Brain microvascular endothelial cell (primary cell): ENCODE measurements around the gene TCF4.
A peak's percentile ranks its signal among the peaks of the same experiment; 100 is the strongest.

Experiments used
- DNase-seq: peaks from one replicate; pipeline ENCODE4 v3.0.0-alpha.2; 2020
- H3K27ac ChIP-seq: fragments of 250-450 bp; sonication (Bioruptor Pico); 2 replicates; pipeline ENCODE4 v1.5.1; 2020; ENCODE audit warnings: mild to moderate bottlenecking, moderate library complexity
- H3K27me3 ChIP-seq: fragments of 250-450 bp; sonication (Bioruptor Pico); replicated peaks from 2 replicates; pipeline ENCODE4 v1.5.1; 2020; ENCODE audit warnings: mild to moderate bottlenecking
- H3K36me3 ChIP-seq: fragments of 250-450 bp; sonication (Bioruptor Pico); replicated peaks from 2 replicates; pipeline ENCODE4 v1.5.1; 2020; ENCODE audit warnings: mild to moderate bottlenecking
- H3K4me3 ChIP-seq: 2 replicates; pipeline ENCODE4 v1.5.1; 2011; ENCODE audit warnings: low read depth, mild to moderate bottlenecking, control low read depth, low read length, moderate library complexity
- in situ Hi-C: cut with HindIII; loops from 2 replicates; pipeline ENCODE4 v1.10.0; 2017; ENCODE audit warnings: low sequenced_read_pairs, low pct_ligation_motif_present
- TF ChIP-seq, protein P1 (sequence below): IDR thresholded peaks from 2 replicates; pipeline ENCODE4 v1.5.1; 2011; ENCODE audit warnings: low read depth, mild to moderate bottlenecking, moderate library complexity, low read length, control low read depth, inconsistent platforms; ENCODE audit errors: missing control alignments

The TCF4 gene

DNA sequence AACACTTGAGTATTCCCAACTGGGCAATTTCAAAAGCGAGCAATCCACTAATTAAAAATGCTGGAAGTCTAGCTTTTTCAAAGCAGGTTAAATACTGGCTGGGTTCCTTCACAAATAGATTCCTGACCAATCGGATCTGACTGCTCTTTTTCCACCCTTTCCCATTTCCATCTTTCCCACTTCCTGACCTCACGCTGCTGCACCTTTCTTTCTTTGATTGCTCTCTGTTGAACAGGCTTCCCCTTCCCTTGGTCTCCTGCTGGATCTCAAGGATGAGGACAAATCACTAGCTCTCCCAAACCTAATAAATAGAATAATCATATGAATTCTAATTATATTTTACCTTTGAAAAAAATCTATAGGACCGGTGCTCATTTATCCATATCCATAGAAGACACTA, 121.2 kb downstream of the TCF4 start:
- H3K27ac ChIP-seq: no peak overlapping the region
- no peak overlapping the region for H3K4me3 ChIP-seq
- DNase-seq: no peak
- H3K36me3 ChIP-seq: no peaks in the 10 kb centered on the region
- in situ Hi-C loops: no loop called here
- TF ChIP-seq, protein P1, sequence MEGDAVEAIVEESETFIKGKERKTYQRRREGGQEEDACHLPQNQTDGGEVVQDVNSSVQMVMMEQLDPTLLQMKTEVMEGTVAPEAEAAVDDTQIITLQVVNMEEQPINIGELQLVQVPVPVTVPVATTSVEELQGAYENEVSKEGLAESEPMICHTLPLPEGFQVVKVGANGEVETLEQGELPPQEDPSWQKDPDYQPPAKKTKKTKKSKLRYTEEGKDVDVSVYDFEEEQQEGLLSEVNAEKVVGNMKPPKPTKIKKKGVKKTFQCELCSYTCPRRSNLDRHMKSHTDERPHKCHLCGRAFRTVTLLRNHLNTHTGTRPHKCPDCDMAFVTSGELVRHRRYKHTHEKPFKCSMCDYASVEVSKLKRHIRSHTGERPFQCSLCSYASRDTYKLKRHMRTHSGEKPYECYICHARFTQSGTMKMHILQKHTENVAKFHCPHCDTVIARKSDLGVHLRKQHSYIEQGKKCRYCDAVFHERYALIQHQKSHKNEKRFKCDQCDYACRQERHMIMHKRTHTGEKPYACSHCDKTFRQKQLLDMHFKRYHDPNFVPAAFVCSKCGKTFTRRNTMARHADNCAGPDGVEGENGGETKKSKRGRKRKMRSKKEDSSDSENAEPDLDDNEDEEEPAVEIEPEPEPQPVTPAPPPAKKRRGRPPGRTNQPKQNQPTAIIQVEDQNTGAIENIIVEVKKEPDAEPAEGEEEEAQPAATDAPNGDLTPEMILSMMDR: no peak
- no peaks in the 10 kb centered on the region for H3K27me3 ChIP-seq

DNA sequence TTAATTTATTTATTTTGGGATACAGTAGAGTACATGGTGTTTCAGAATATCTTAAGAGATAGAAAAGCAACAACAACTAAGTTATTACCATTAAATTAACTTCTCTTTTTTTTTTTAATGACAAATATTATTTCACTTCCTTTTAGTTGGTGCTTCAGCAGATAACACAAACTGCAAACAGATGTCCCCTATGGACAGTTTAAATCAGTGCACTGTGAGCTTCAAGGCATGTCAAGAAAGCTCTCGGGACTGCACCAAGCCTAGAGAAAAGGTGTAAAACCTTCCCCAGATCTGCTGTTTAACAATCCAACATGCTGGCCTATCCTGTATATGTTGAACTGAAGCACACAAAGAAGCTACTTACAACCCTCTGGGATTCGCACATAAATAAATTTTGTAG, 122.7 kb downstream of the TCF4 start:
- no peaks in the 10 kb centered on the region for H3K36me3 ChIP-seq
- H3K4me3 ChIP-seq: no peak overlapping the region
- H3K27ac ChIP-seq: no peak overlapping the region
- no peak for DNase-seq
- in situ Hi-C loops: no loop called here
- no peaks in the 10 kb centered on the region for H3K27me3 ChIP-seq
- TF ChIP-seq, protein P1: peak; percentile 3

DNA sequence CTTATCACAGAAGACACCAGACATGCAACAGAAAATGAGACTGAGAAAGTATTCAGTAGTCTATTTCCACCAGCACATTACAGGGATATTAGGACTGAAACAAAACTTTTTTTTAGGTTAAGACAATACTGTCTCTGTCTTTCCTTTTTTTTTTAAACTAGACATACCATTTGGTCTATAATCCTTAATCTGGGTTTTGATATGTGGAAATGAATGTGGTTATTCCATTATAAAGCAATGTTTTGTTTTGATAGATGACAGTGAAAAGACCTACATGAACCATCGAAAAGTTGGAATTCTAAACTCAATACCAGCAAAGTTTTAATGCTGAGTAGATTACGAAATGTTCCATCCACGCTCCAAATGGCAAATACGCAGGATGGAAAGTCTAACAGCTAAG, 123.4 kb downstream of the TCF4 start:
- no peak for DNase-seq
- Histone ChIP-seq H3K36me3 (no peaks in the 10 kb centered on the region), H3K27ac (no peak overlapping the region), H3K4me3 (no peak overlapping the region), H3K27me3 (no peaks in the 10 kb centered on the region)
- TF ChIP-seq, protein P1: no peak
- in situ Hi-C loops: no loop called here

DNA sequence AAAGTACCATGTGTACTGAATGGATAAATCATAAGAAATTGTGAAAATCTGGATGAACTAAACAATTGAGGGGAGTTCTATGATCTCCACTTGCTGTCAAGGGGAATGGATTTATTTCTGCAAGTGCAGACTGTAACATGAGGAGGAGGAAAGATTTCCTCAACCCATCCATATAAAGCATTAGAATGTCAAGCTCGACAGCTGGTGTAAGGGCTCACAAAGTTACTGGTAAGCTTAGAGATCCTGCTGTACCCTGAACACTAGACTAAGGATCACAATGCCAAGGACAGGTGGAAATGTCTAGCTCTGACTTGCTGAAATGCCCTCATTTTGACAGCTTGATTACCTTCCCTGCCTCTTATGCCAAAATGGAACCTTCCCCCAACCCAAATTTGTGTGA, 125.3 kb downstream of the TCF4 start:
- H3K27ac ChIP-seq: no peak overlapping the region
- H3K27me3 ChIP-seq: no peaks in the 10 kb centered on the region
- no peak overlapping the region for H3K4me3 ChIP-seq
- in situ Hi-C loops: no loop called here
- no peak for DNase-seq
- TF ChIP-seq, protein P1: no peak
- no peaks in the 10 kb centered on the region for H3K36me3 ChIP-seq

DNA sequence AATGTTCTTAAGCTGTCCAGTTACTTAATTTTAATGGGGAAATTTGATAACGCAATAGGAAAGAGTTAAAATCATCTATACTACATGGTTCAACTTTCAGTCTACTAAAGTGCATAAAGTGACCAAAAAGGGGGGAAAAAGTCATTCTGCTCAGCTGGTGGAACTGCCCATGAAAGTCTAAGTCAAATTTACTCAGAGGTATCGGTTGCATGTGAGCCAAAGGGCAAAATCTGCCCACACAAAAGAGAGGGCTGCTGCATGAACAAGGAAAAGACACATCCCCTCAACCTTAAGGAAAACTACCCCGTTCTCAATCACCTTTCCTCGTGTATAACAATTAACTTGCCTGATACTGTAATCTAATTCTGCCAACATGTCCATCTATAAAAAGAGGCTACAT, 126.1 kb downstream of the TCF4 start:
- in situ Hi-C loops: no loop called here

More for the DNA sequence above, 126.1 kb downstream of the TCF4 start:
- Histone ChIP-seq H3K27me3 (no peaks in the 10 kb centered on the region), H3K27ac (no peak overlapping the region), H3K36me3 (no peaks in the 10 kb centered on the region), H3K4me3 (no peak overlapping the region)
- DNase-seq: no peak
- TF ChIP-seq, protein P1: no peak
